MM.1S (cell line): ENCODE measurements around the gene SRPK2.
A peak's percentile ranks its signal among the peaks of the same experiment; 100 is the strongest.

Source experiments
- DNase-seq: peaks from one replicate; pipeline ENCODE4 v3.0.0-alpha.2; 2015
- H2AFZ ChIP-seq: fragments of 300-600 bp; sonication (generic); 2 replicates; pipeline ENCODE4 v1.6.0; 2016; ENCODE audit warnings: antibody characterized with exemption, low read length
- H3F3A ChIP-seq: fragments of 300-600 bp; sonication (generic); 2 replicates; pipeline ENCODE4 v1.6.1; 2016; ENCODE audit warnings: mild to moderate bottlenecking, antibody characterized with exemption, low read length, moderate library complexity, mixed read lengths; ENCODE audit not compliant: insufficient read depth
- H3K27ac ChIP-seq: fragments of 300-600 bp; sonication (generic); 2 replicates; pipeline ENCODE4 v1.5.1; 2016; ENCODE audit warnings: mild to moderate bottlenecking, low read length
- H3K27me3 ChIP-seq: fragments of 300-600 bp; sonication (generic); replicated peaks from 2 replicates; pipeline ENCODE4 v1.6.0; 2016; ENCODE audit warnings: low read length; ENCODE audit not compliant: insufficient read depth
- H3K36me3 ChIP-seq: fragments of 300-600 bp; sonication (generic); replicated peaks from 2 replicates; pipeline ENCODE4 v1.6.1; 2016; ENCODE audit warnings: mild to moderate bottlenecking, low read length, mixed read lengths; ENCODE audit not compliant: insufficient read depth
- H3K4me1 ChIP-seq: fragments of 300-600 bp; sonication (generic); 2 replicates; pipeline ENCODE4 v1.6.1; 2016; ENCODE audit warnings: low read length, mixed read lengths
- H3K4me2 ChIP-seq: fragments of 300-600 bp; sonication (generic); 2 replicates; pipeline ENCODE4 v1.6.0; 2016; ENCODE audit warnings: low read depth, low read length
- H3K4me3 ChIP-seq: fragments of 300-600 bp; sonication (generic); 2 replicates; pipeline ENCODE4 v1.5.1; 2016; ENCODE audit warnings: low read length, mixed read lengths
- H3K79me2 ChIP-seq: fragments of 300-600 bp; sonication (generic); 2 replicates; pipeline ENCODE4 v1.6.1; 2016; ENCODE audit warnings: mixed run types, low read length, mixed read lengths
- H3K9ac ChIP-seq: fragments of 300-600 bp; sonication (generic); 2 replicates; pipeline ENCODE4 v1.6.1; 2016; ENCODE audit warnings: low read length, mixed read lengths
- H3K9me2 ChIP-seq: fragments of 300-600 bp; sonication (generic); replicated peaks from 2 replicates; pipeline ENCODE4 v1.6.1; 2016; ENCODE audit warnings: mild to moderate bottlenecking, low read length, mixed read lengths; ENCODE audit not compliant: insufficient read depth
- H3K9me3 ChIP-seq: fragments of 300-600 bp; sonication (generic); replicated peaks from 2 replicates; pipeline ENCODE4 v1.6.1; 2016; ENCODE audit warnings: mild to moderate bottlenecking, low read length, mixed read lengths; ENCODE audit not compliant: insufficient read depth
- H4K20me1 ChIP-seq: fragments of 300-600 bp; sonication (generic); 2 replicates; pipeline ENCODE4 v1.6.1; 2016; ENCODE audit warnings: mild to moderate bottlenecking, low read length, moderate library complexity, mixed read lengths; ENCODE audit not compliant: insufficient read depth
- CTCF ChIP-seq: fragments of 300-600 bp; sonication (generic); IDR thresholded peaks from 2 replicates; pipeline ENCODE4 v1.5.1; 2016; ENCODE audit warnings: antibody characterized with exemption, low read length, mixed read lengths
- EZH2 ChIP-seq: fragments of 300-600 bp; sonication (generic); optimal IDR thresholded peaks from 2 replicates; pipeline ENCODE3; 2017; ENCODE audit warnings: low read depth, mild to moderate bottlenecking, antibody characterized with exemption, low read length, mixed read lengths
- EZH2phosphoT487 ChIP-seq: fragments of 300-600 bp; sonication (generic); IDR thresholded peaks from 2 replicates; pipeline ENCODE4 v1.6.1; 2018; ENCODE audit warnings: antibody characterized with exemption, low read length

Gene SRPK2

GRCh38 chr7:105106473-105106872 lies 282.2 kb downstream of the SRPK2 start:
- peaks cover 83% of the 10 kb centered on the region for H3K79me2 ChIP-seq
- H4K20me1 ChIP-seq: no peaks in the 10 kb centered on the region
- H3K27me3 ChIP-seq: no peaks in the 10 kb centered on the region
- H3K4me2 ChIP-seq: no peak overlapping the region
- no peaks in the 10 kb centered on the region for H3K9me3 ChIP-seq
- no peak overlapping the region for H3K9ac ChIP-seq
- H3F3A ChIP-seq: peaks cover 33% of the 10 kb centered on the region
- H2AFZ ChIP-seq: no peak overlapping the region
- no peak for TF ChIP-seq EZH2
- TF ChIP-seq CTCF: no peak
- no peak for TF ChIP-seq EZH2phosphoT487
- no peak overlapping the region for H3K4me3 ChIP-seq
- H3K9me2 ChIP-seq: no peaks in the 10 kb centered on the region
- H3K27ac ChIP-seq: no peak overlapping the region
- peaks cover 15% of the 10 kb centered on the region for H3K4me1 ChIP-seq
- H3K36me3 ChIP-seq: peaks cover 4% of the 10 kb centered on the region; the same call in 1 of the 2 replicates
- no peak for DNase-seq

- TF ChIP-seq EZH2phosphoT487 (no peak), EZH2 (no peak), CTCF (no peak)
- H4K20me1 ChIP-seq: no peaks in the 10 kb centered on the region
- H3K4me1 ChIP-seq: peaks cover 24% of the 10 kb centered on the region
- peaks cover 82% of the 10 kb centered on the region for H3K79me2 ChIP-seq
- no peak overlapping the region for H3K27ac ChIP-seq
- no peak overlapping the region for H3K4me3 ChIP-seq
- no peak overlapping the region for H3K9ac ChIP-seq
- peaks cover 4% of the 10 kb centered on the region; the same call in 1 of the 2 replicates for H3K36me3 ChIP-seq
- peaks cover 42% of the 10 kb centered on the region for H3F3A ChIP-seq
- DNase-seq: no peak
- no peaks in the 10 kb centered on the region for H3K9me3 ChIP-seq
- no peak overlapping the region for H3K4me2 ChIP-seq
- H3K27me3 ChIP-seq: no peaks in the 10 kb centered on the region
- no peak overlapping the region for H2AFZ ChIP-seq
- no peaks in the 10 kb centered on the region for H3K9me2 ChIP-seq
These were observed 283.1 kb downstream of the SRPK2 start for GRCh38 chr7:105105579-105105978.

- H3K4me1 ChIP-seq: peaks cover 39% of the 10 kb centered on the region
- H3K4me3 ChIP-seq: peak overlapping the region; percentile 10; the same call in 1 of the 2 replicates
- H3K9me3 ChIP-seq: no peaks in the 10 kb centered on the region
- H3K27ac ChIP-seq: peak overlapping the region; percentile 57; the same call in 1 of the 2 replicates
- no peak for DNase-seq
- no peak overlapping the region for H3K9ac ChIP-seq
- H3K9me2 ChIP-seq: no peaks in the 10 kb centered on the region
- no peaks in the 10 kb centered on the region for H3K27me3 ChIP-seq
- H3F3A ChIP-seq: peaks cover 42% of the 10 kb centered on the region
- peak overlapping the region; percentile 54 for H3K4me2 ChIP-seq
- no peaks in the 10 kb centered on the region; the same call in 1 of the 2 replicates for H3K36me3 ChIP-seq
- no peaks in the 10 kb centered on the region for H4K20me1 ChIP-seq
- TF ChIP-seq EZH2phosphoT487 (no peak), CTCF (no peak)
- peaks cover 82% of the 10 kb centered on the region for H3K79me2 ChIP-seq
- H2AFZ ChIP-seq: no peak overlapping the region
These were observed 286.0 kb downstream of the SRPK2 start for GRCh38 chr7:105102557-105103352.
